ENCODE results near the gene MANSC4. TPM values are rescaled to one million over a fixed set of nuclear protein-coding genes. Genes with fewer than 3 reads are reported as not detected.

Gene MANSC4
- total RNA-seq, 2 donors from 2014 or later = not detected

DNA sequence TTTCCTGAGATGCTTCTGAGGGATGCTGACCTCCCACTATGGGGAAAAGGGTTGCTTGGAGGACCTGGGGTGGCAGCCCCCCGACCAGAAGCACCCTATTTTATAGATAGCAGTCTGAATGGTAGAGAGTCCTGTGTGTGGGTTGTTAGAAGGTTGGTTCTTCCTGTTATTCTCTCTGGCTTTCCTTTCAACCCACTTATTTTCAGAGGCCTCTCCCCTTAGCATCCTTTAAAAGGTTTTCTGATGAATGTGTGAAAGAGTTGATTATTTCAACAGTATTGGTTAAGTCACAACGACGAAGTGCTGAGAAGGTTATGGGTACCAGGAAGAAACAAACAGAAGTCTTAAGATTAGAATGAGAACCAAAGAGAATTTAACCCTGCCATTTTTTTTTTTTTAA lies 20.8 kb upstream of the MANSC4 start:
- TF ChIP-seq, protein P1, sequence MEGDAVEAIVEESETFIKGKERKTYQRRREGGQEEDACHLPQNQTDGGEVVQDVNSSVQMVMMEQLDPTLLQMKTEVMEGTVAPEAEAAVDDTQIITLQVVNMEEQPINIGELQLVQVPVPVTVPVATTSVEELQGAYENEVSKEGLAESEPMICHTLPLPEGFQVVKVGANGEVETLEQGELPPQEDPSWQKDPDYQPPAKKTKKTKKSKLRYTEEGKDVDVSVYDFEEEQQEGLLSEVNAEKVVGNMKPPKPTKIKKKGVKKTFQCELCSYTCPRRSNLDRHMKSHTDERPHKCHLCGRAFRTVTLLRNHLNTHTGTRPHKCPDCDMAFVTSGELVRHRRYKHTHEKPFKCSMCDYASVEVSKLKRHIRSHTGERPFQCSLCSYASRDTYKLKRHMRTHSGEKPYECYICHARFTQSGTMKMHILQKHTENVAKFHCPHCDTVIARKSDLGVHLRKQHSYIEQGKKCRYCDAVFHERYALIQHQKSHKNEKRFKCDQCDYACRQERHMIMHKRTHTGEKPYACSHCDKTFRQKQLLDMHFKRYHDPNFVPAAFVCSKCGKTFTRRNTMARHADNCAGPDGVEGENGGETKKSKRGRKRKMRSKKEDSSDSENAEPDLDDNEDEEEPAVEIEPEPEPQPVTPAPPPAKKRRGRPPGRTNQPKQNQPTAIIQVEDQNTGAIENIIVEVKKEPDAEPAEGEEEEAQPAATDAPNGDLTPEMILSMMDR (IDR thresholded peaks at IDR 0.05) = no peak
- Histone ChIP-seq H3K36me3 (peaks cover 17% of the 10 kb centered on the region), H3K4me3 (no peak overlapping the region)

DNA sequence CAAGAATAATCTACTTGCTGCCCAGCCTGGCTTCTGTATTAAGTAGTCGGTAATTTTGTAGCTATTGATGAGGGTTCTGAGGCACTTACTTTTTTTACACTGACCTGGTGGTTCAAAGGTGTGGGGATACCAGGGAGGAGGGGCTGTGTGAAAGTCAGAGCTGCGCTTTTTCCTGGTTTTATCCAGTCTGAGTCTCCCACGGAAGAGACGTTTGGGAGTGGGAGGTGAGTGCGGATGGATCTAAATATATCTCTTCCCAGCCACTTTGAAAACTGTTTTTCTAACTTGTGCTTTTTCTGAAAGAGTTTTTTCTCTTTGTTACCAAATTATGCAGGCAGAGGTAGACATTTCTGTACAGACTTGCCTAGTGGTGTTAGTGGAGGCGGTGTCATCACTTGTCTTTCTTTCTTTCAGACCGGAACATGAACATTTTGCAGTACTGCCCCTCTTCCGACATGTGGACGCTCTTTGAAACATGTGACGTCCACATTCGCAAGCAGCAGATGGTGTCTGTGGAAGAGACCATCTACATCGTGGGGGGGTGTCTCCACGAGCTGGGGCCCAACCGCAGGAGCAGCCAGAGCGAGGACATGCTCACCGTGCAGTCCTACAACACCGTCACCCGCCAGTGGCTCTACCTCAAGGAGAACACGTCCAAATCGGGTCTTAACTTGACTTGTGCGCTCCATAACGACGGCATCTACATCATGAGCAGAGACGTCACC lies 17.4 kb upstream of the MANSC4 start:
- no peak overlapping the region for H3K27ac ChIP-seq
- H3K4me1 ChIP-seq = no peaks in the 10 kb centered on the region
- DNase-seq (ENCODE audit: low spot score) = no peak
- H3K36me3 ChIP-seq = peaks cover 36% of the 10 kb centered on the region
- H3K9me3 ChIP-seq = no peaks in the 10 kb centered on the region
- H3K4me3 ChIP-seq = no peak overlapping the region
- TF ChIP-seq, protein P1 (IDR thresholded peaks at IDR 0.05) = no peak
- H3K27me3 ChIP-seq = no peaks in the 10 kb centered on the region

More for the DNA sequence above, 20.8 kb upstream of the MANSC4 start:
- Histone ChIP-seq H3K27me3 (no peaks in the 10 kb centered on the region), H3K4me1 (no peaks in the 10 kb centered on the region), H3K27ac (no peak overlapping the region), H3K9me3 (no peaks in the 10 kb centered on the region)
- no peak for DNase-seq (ENCODE audit: low spot score)

DNA sequence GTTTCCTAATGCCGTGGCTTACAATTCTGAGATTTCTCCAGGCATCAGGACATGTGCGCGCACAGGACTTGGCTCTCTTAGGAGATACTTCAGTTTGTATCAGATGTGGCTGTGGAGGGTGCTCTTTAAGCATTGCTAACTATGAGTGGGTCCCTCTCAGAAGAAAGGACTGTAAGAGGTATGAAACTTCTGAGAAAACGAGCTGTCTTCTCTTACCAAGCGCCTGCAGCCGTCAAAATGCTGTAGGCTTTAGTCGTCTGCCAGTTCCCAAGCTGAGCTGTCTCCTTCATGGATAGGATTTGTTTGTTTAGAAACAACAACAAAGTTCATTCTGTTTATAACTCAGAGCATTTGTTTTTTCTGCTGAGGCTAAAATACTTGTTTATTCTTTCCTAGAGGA lies 16.1 kb upstream of the MANSC4 start:
- no peaks in the 10 kb centered on the region for H3K27me3 ChIP-seq
- H3K9me3 ChIP-seq = no peaks in the 10 kb centered on the region
- H3K4me1 ChIP-seq = no peaks in the 10 kb centered on the region
- no peak for DNase-seq (ENCODE audit: low spot score)
- H3K27ac ChIP-seq = no peak overlapping the region
- H3K36me3 ChIP-seq = peaks cover 47% of the 10 kb centered on the region
- no peak overlapping the region for H3K4me3 ChIP-seq
- TF ChIP-seq, protein P1 (IDR thresholded peaks at IDR 0.05) = no peak

DNA sequence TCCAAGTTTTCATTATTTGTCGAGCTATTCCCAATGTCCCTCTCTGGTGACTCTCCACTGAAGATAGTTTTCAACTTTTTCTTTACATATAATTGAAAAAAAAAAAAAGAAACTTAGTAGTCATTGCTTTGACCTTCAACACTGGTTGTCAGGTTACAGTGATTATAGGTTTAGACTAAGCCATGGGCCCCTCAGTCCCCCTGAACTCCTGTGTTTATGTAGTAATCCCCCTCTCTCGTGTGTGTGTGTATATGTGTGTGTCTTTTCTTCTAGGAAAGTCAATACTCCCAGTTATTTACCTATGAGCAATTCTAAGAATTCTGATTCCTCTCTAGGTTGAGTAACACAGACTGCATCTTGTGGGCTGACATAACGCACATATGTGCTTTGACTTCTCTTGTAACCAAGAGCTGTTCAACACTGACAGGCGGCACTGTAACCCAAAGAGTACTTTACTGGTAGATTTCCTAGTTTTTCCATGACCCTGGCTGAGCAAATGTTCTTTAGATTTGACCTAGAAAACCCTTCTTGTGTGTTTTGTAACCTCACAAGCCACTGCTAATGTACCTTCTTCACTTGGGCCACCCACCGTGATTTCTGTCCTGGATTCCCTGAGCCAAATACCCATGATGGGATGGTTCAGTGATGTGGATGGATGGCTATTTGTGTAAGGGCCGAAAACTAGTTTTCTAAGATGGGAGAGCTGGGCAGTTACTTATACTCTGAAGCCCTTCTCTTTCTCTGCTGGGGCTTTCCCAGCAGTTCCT lies 15.0 kb upstream of the MANSC4 start:
- peaks cover 47% of the 10 kb centered on the region for H3K36me3 ChIP-seq
- no peaks in the 10 kb centered on the region for H3K27me3 ChIP-seq
- TF ChIP-seq, protein P1 (IDR thresholded peaks at IDR 0.05) = no peak
- no peaks in the 10 kb centered on the region for H3K9me3 ChIP-seq
- DNase-seq (ENCODE audit: low spot score) = no peak
- H3K4me3 ChIP-seq = no peak overlapping the region
- H3K4me1 ChIP-seq = no peaks in the 10 kb centered on the region
- no peak overlapping the region for H3K27ac ChIP-seq

DNA sequence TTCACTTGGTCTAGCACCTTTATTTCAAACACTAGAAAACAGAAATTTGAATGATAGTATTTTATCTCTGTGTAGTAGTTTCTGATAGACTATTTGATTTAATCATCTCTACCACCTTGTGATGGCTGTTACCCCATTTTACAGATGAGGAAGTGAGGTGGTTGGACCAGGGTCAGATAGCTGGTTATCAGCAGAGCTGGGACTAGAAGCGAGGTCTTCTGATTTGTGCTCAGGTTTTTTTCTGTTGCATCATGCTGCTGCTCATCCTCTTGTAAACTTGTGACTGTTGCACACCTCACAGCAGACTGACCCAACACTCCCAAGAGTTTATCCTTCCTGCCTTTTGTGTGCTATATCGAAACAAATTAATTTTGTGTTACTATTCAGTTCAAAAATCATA lies 10.1 kb upstream of the MANSC4 start:
- Histone ChIP-seq H3K27me3 (no peaks in the 10 kb centered on the region), H3K4me1 (no peaks in the 10 kb centered on the region), H3K9me3 (no peaks in the 10 kb centered on the region), H3K4me3 (no peak overlapping the region), H3K27ac (no peak overlapping the region), H3K36me3 (peaks cover 30% of the 10 kb centered on the region)
- TF ChIP-seq, protein P1 (IDR thresholded peaks at IDR 0.05) = no peak
- DNase-seq (ENCODE audit: low spot score) = no peak
